MM.1S (cell line): ENCODE measurements around the gene PTPDC1.

Source experiments
- DNase-seq: peaks from one replicate; pipeline ENCODE4 v3.0.0-alpha.2; 2015
- H2AFZ ChIP-seq: fragments of 300-600 bp; sonication (generic); 2 replicates; pipeline ENCODE4 v1.6.0; 2016; ENCODE audit warnings: antibody characterized with exemption, low read length
- H3F3A ChIP-seq: fragments of 300-600 bp; sonication (generic); 2 replicates; pipeline ENCODE4 v1.6.1; 2016; ENCODE audit warnings: mild to moderate bottlenecking, antibody characterized with exemption, low read length, moderate library complexity, mixed read lengths; ENCODE audit not compliant: insufficient read depth
- H3K27ac ChIP-seq: fragments of 300-600 bp; sonication (generic); 2 replicates; pipeline ENCODE4 v1.5.1; 2016; ENCODE audit warnings: mild to moderate bottlenecking, low read length
- H3K27me3 ChIP-seq: fragments of 300-600 bp; sonication (generic); replicated peaks from 2 replicates; pipeline ENCODE4 v1.6.0; 2016; ENCODE audit warnings: low read length; ENCODE audit not compliant: insufficient read depth
- H3K36me3 ChIP-seq: fragments of 300-600 bp; sonication (generic); replicated peaks from 2 replicates; pipeline ENCODE4 v1.6.1; 2016; ENCODE audit warnings: mild to moderate bottlenecking, low read length, mixed read lengths; ENCODE audit not compliant: insufficient read depth
- H3K4me1 ChIP-seq: fragments of 300-600 bp; sonication (generic); 2 replicates; pipeline ENCODE4 v1.6.1; 2016; ENCODE audit warnings: low read length, mixed read lengths
- H3K4me2 ChIP-seq: fragments of 300-600 bp; sonication (generic); 2 replicates; pipeline ENCODE4 v1.6.0; 2016; ENCODE audit warnings: low read depth, low read length
- H3K4me3 ChIP-seq: fragments of 300-600 bp; sonication (generic); 2 replicates; pipeline ENCODE4 v1.5.1; 2016; ENCODE audit warnings: low read length, mixed read lengths
- H3K79me2 ChIP-seq: fragments of 300-600 bp; sonication (generic); 2 replicates; pipeline ENCODE4 v1.6.1; 2016; ENCODE audit warnings: mixed run types, low read length, mixed read lengths
- H3K9ac ChIP-seq: fragments of 300-600 bp; sonication (generic); 2 replicates; pipeline ENCODE4 v1.6.1; 2016; ENCODE audit warnings: low read length, mixed read lengths
- H3K9me2 ChIP-seq: fragments of 300-600 bp; sonication (generic); replicated peaks from 2 replicates; pipeline ENCODE4 v1.6.1; 2016; ENCODE audit warnings: mild to moderate bottlenecking, low read length, mixed read lengths; ENCODE audit not compliant: insufficient read depth
- H3K9me3 ChIP-seq: fragments of 300-600 bp; sonication (generic); replicated peaks from 2 replicates; pipeline ENCODE4 v1.6.1; 2016; ENCODE audit warnings: mild to moderate bottlenecking, low read length, mixed read lengths; ENCODE audit not compliant: insufficient read depth
- H4K20me1 ChIP-seq: fragments of 300-600 bp; sonication (generic); 2 replicates; pipeline ENCODE4 v1.6.1; 2016; ENCODE audit warnings: mild to moderate bottlenecking, low read length, moderate library complexity, mixed read lengths; ENCODE audit not compliant: insufficient read depth
- EZH2 ChIP-seq: fragments of 300-600 bp; sonication (generic); optimal IDR thresholded peaks from 2 replicates; pipeline ENCODE3; 2017; ENCODE audit warnings: low read depth, mild to moderate bottlenecking, antibody characterized with exemption, low read length, mixed read lengths
- EZH2phosphoT487 ChIP-seq: fragments of 300-600 bp; sonication (generic); IDR thresholded peaks from 2 replicates; pipeline ENCODE4 v1.6.1; 2018; ENCODE audit warnings: antibody characterized with exemption, low read length
- TF ChIP-seq, protein P1 (sequence below): fragments of 300-600 bp; sonication (generic); IDR thresholded peaks from 2 replicates; pipeline ENCODE4 v1.5.1; 2016; ENCODE audit warnings: antibody characterized with exemption, low read length, mixed read lengths

Gene PTPDC1

GRCh38 chr9:94068257-94068656 lies 16.0 kb upstream of the PTPDC1 start:
- DNase-seq, result no peak
- Histone ChIP-seq H3F3A (no peaks in the 10 kb centered on the region), H4K20me1 (no peaks in the 10 kb centered on the region), H3K4me3 (no peak overlapping the region), H3K9me3 (no peaks in the 10 kb centered on the region), H3K27me3 (no peaks in the 10 kb centered on the region), H3K9me2 (no peaks in the 10 kb centered on the region), H3K9ac (no peak overlapping the region), H2AFZ (no peak overlapping the region), H3K4me1 (no peaks in the 10 kb centered on the region), H3K79me2 (no peaks in the 10 kb centered on the region), H3K4me2 (no peak overlapping the region), H3K27ac (no peak overlapping the region), H3K36me3 (no peaks in the 10 kb centered on the region)
- TF ChIP-seq EZH2phosphoT487 (no peak), EZH2 (no peak)
- TF ChIP-seq, protein P1, sequence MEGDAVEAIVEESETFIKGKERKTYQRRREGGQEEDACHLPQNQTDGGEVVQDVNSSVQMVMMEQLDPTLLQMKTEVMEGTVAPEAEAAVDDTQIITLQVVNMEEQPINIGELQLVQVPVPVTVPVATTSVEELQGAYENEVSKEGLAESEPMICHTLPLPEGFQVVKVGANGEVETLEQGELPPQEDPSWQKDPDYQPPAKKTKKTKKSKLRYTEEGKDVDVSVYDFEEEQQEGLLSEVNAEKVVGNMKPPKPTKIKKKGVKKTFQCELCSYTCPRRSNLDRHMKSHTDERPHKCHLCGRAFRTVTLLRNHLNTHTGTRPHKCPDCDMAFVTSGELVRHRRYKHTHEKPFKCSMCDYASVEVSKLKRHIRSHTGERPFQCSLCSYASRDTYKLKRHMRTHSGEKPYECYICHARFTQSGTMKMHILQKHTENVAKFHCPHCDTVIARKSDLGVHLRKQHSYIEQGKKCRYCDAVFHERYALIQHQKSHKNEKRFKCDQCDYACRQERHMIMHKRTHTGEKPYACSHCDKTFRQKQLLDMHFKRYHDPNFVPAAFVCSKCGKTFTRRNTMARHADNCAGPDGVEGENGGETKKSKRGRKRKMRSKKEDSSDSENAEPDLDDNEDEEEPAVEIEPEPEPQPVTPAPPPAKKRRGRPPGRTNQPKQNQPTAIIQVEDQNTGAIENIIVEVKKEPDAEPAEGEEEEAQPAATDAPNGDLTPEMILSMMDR, result no peak

GRCh38 chr9:94076557-94076956 lies 7.7 kb upstream of the PTPDC1 start:
- no peaks in the 10 kb centered on the region for H3K36me3 ChIP-seq
- no peaks in the 10 kb centered on the region for H3K27me3 ChIP-seq
- TF ChIP-seq EZH2 (no peak), EZH2phosphoT487 (no peak)
- TF ChIP-seq, protein P1, result no peak
- H3K4me2 ChIP-seq, result no peak overlapping the region
- no peaks in the 10 kb centered on the region for H3K4me1 ChIP-seq
- no peaks in the 10 kb centered on the region for H3K79me2 ChIP-seq
- H2AFZ ChIP-seq, result no peak overlapping the region
- no peak overlapping the region for H3K9ac ChIP-seq
- no peak for DNase-seq
- H3K4me3 ChIP-seq, result no peak overlapping the region
- no peaks in the 10 kb centered on the region for H3K9me2 ChIP-seq
- no peaks in the 10 kb centered on the region for H3K9me3 ChIP-seq
- H4K20me1 ChIP-seq, result no peaks in the 10 kb centered on the region
- no peak overlapping the region for H3K27ac ChIP-seq
- no peaks in the 10 kb centered on the region for H3F3A ChIP-seq

DNA sequence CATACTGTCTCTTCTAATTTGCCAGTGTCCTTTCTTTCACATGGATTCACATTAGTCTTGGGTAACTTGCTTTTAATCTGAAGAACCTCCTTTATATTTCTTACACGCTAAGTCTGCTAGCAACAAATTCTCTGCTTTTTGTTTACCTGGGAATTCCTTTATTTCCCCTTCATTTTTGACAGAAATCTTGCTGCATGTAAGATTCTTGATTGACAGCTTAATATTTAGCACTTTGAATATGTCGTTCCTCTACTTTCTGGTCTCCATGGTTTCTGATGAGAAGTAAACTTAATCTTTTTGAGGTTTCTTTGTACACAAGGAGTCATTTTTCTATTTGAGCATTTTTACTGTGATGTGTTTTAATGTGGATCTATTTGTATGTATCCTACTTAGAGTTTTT lies 6.2 kb upstream of the PTPDC1 start:
- H3K4me1 ChIP-seq, result no peaks in the 10 kb centered on the region
- H4K20me1 ChIP-seq, result no peaks in the 10 kb centered on the region
- no peaks in the 10 kb centered on the region for H3K36me3 ChIP-seq
- no peak for DNase-seq
- no peaks in the 10 kb centered on the region for H3K9me3 ChIP-seq
- H2AFZ ChIP-seq, result no peak overlapping the region
- H3F3A ChIP-seq, result no peaks in the 10 kb centered on the region
- H3K79me2 ChIP-seq, result no peaks in the 10 kb centered on the region
- H3K4me2 ChIP-seq, result no peak overlapping the region
- H3K9ac ChIP-seq, result no peak overlapping the region
- no peak overlapping the region for H3K4me3 ChIP-seq
- no peak overlapping the region for H3K27ac ChIP-seq
- no peaks in the 10 kb centered on the region for H3K27me3 ChIP-seq
- TF ChIP-seq EZH2phosphoT487 (no peak), EZH2 (no peak)
- TF ChIP-seq, protein P1, result no peak
- H3K9me2 ChIP-seq, result no peaks in the 10 kb centered on the region
